Muscle layer of duodenum (tissue), 2 donors: ENCODE data around the gene MAN2A1.
"Not testable (repeated sequence)": the region's sequence is repeated elsewhere in the genome, so short reads cannot be mapped to it uniquely, and the experiment has no call there.

Experiments
- H3K27ac ChIP-seq: one replicate; pipeline ENCODE4 v1.7.0; 2013; ENCODE audit warnings: mild to moderate bottlenecking, low read length
- H3K27me3 ChIP-seq: one replicate; pipeline ENCODE4 v1.7.0; 2013; ENCODE audit warnings: low read depth, mild to moderate bottlenecking, control low read depth, low read length
- H3K36me3 ChIP-seq, 2 donors: one replicate each; pipeline ENCODE4 v1.7.0; 2013; ENCODE audit warnings: low read length in 2 of 2, control low read depth in 1 of 2, mild to moderate bottlenecking in 1 of 2; ENCODE audit not compliant: insufficient read depth in 2 of 2, control insufficient read depth in 1 of 2
- H3K4me1 ChIP-seq, 2 donors: one replicate each; pipeline ENCODE4 v1.7.0; 2013; ENCODE audit warnings: low read length in 2 of 2, mild to moderate bottlenecking in 2 of 2, control low read depth in 1 of 2, moderate library complexity in 1 of 2; ENCODE audit not compliant: insufficient read depth in 2 of 2, control insufficient read depth in 1 of 2
- H3K4me3 ChIP-seq, 2 donors: one replicate each; pipeline ENCODE4 v1.7.0; 2013; ENCODE audit warnings: low read length in 2 of 2, low read depth in 1 of 2, mild to moderate bottlenecking in 1 of 2
- H3K9me3 ChIP-seq, 2 donors: one replicate each; pipeline ENCODE4 v1.7.0; 2013; ENCODE audit warnings: low read length in 2 of 2, control low read depth in 1 of 2, mild to moderate bottlenecking in 1 of 2; ENCODE audit not compliant: control insufficient read depth in 1 of 2
- donor health status: healthy.

MAN2A1 gene

DNA sequence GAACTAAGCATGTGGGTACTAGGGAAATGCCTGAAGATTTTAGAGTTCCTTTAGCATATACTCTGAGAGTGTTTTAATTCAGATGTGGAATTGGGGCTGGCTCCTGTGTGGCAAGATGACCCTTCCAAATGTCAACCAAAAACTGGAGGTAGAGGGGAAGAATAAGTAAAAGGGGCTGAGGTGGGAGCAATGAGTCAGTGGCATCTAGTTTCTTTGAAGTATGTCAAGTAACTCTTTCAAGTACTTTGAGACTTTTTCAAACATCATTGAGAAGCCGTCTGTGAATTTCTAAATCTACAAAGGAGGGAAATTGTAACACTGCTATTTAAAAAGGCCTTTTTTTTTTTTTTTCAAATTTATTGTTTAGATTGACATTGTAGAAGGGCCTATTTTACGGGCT, 184.4 kb downstream of the MAN2A1 start:
- Histone ChIP-seq H3K4me1 (no peaks in the 10 kb centered on the region), H3K27me3 (no peaks in the 10 kb centered on the region), H3K4me3 (no peak overlapping the region), H3K36me3 (no peaks in the 10 kb centered on the region), H3K27ac (no peak overlapping the region), H3K9me3 (no peaks in the 10 kb centered on the region)

DNA sequence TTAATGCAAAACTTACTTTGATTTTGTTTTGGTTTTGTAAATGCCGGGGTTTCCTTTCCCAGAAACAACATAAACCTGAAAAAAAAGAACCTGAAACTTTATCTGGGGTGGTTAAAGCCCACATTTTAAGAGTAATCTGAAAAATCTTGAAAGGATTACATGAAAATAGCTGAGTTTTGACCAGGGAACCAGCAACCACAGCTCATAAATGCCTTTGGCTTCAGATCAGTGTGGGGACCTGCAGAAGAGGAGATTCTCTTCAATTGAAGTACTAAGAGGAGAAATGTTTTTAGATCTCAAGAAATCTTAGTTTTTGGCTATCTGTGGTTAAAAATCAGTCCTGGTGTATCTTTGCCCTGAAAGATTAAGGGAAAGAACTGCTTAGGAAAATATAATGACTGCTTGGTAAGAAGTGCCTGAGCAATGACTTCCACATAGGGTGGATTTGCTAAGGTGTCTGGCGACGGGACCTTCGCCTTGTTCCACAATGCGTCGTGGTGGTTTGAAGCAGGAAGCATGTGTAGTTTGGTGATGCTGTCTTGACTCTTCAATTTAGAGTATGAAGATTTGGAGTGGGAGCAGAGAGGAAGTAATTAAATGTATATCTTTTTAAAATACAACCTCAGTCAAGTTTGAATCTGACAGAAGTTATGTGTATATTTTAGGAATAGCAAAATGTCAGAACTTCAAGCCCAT, 186.5 kb downstream of the MAN2A1 start:
- no peaks in the 10 kb centered on the region for H3K4me1 ChIP-seq
- H3K36me3 ChIP-seq = no peaks in the 10 kb centered on the region
- H3K27ac ChIP-seq = no peak overlapping the region
- no peaks in the 10 kb centered on the region for H3K27me3 ChIP-seq
- no peaks in the 10 kb centered on the region for H3K9me3 ChIP-seq
- no peak overlapping the region for H3K4me3 ChIP-seq

DNA sequence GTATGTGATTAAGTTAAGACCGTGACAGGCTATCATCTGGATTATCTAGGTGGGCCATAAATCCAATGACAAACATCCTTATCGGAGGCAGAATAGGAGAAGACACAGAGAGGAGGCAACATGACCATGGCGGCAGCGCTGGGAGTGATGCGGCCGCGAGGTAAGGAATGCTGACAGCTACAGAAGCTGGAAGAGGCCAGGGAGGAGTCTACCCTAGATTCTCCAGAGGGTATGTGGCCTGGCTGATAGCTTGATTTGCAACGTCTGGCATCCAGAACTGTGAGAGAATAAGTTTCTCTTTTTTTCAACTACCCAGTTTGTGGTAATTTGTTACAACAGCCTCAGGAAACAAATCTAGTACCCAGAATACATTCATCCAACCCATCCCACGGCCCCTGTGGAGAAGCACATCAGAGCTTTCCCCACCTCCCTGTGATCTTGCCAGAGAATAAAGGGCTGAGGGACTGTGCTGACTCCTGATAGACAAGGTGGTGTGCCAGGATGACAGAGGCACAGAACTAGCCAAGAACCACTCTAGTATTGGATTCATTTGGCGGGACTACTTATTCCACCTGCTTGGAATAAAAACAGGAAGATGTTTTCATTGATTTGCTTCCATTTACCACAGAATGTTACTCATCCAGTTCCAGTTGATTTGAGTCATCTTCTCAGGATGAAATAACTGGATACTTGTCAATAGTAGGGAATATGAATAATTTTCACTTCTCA, 187.4 kb downstream of the MAN2A1 start:
- no peaks in the 10 kb centered on the region for H3K36me3 ChIP-seq
- no peak overlapping the region for H3K27ac ChIP-seq
- no peaks in the 10 kb centered on the region for H3K4me1 ChIP-seq
- no peak overlapping the region for H3K4me3 ChIP-seq
- no peaks in the 10 kb centered on the region for H3K9me3 ChIP-seq
- H3K27me3 ChIP-seq = no peaks in the 10 kb centered on the region

DNA sequence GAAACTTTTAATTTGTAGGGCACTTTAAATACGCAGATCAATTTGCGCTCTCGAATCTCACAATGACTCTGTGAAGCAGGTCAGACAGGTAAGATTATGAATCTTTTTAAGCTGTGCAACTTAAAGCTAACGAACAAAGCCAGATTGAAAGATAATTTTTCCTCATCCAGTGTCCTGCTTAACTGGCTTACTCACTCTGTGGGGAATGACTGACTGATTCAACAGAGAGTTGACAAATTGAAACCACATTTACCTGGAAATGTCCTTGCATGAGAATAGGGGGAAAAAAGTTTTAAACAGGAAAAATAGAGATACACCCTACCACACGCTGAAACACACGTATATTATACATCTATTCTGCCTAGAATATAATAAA, 187.9 kb downstream of the MAN2A1 start:
- H3K27ac ChIP-seq = no peak overlapping the region
- H3K4me1 ChIP-seq = no peaks in the 10 kb centered on the region
- H3K36me3 ChIP-seq = no peaks in the 10 kb centered on the region
- no peak overlapping the region for H3K4me3 ChIP-seq
- H3K27me3 ChIP-seq = no peaks in the 10 kb centered on the region
- no peaks in the 10 kb centered on the region for H3K9me3 ChIP-seq

DNA sequence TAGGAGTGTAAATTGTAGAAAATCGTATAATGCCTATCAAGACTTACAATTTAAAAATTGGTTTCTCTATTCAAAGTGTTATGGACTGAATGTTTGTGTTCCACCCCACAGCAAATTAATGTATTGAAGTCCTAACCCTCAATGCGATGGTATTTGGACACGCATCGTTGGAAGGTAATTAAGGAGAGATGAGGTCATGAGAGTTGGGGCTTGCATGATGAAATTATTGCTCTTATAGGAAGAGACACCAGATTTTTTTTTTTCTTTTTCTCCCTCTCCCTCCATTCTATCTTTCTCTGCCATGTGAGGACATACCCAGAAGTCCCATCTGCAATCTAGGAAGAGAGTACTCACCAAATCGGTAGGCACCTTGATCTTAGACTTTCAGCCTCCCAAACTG, 189.2 kb downstream of the MAN2A1 start:
- H3K4me3 ChIP-seq = no peak overlapping the region
- no peak overlapping the region for H3K27ac ChIP-seq
- H3K36me3 ChIP-seq = no peaks in the 10 kb centered on the region
- H3K9me3 ChIP-seq = no peaks in the 10 kb centered on the region
- H3K27me3 ChIP-seq = no peaks in the 10 kb centered on the region
- H3K4me1 ChIP-seq = no peaks in the 10 kb centered on the region

DNA sequence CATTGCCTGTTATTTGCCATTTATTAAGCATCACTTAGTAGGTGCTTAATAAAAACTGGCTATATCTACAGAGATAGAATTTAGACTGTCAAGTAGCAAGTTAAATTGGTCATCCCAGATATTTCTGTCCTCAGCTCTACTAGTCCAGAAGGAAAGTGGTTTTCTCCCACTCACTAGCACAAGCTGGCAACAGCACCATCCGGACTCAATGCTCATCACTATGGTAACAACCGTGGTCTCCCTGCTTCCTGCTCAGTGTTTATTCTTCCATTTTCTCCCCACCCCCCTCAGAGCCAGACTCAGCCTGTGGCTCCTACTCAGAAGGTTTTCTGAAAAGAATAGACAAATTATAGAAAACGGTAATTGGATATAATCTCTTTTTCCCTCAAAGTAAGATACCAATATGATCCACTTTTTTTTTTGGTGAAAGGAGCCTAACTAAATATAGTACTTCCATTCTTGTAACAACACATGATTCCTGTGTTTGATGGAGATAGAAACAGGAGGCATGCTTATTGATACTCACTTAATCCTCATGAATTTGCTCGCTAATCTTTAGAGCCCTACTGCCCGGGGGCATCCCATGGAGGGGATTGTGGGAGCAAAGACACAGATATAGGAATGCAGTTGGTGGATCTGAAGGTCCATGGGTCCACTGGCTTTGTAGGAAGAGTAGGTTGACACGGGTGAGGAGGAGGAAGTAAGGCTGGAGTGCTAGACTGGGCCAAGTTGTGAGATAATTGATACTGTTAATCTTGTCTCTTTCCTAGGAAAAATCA, 191.4 kb downstream of the MAN2A1 start:
- Histone ChIP-seq H3K4me3 (no peak overlapping the region), H3K27ac (no peak overlapping the region), H3K4me1 (no peaks in the 10 kb centered on the region), H3K27me3 (no peaks in the 10 kb centered on the region), H3K9me3 (no peaks in the 10 kb centered on the region), H3K36me3 (no peaks in the 10 kb centered on the region)

DNA sequence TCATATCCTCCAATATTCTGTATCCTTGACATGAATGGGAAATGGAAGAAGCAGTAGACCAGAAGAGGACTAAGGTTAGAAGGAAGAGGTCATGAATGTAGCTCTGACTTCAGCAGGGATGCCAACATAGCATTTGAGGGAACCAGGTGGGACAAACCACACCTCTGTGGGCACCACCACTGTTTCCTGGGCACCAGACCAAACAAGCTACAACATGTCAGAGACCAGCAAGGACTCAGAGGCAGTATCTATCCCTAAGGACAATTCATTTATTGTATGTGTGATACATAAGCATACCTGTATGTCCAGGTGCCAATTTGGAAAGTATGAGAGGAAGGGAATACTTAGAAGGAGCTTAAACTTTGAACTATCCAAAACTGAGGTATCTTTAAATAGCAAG, 192.8 kb downstream of the MAN2A1 start:
- no peak overlapping the region for H3K27ac ChIP-seq
- no peak overlapping the region for H3K4me3 ChIP-seq
- no peaks in the 10 kb centered on the region for H3K27me3 ChIP-seq
- H3K4me1 ChIP-seq = no peaks in the 10 kb centered on the region
- no peaks in the 10 kb centered on the region for H3K9me3 ChIP-seq
- H3K36me3 ChIP-seq = no peaks in the 10 kb centered on the region

DNA sequence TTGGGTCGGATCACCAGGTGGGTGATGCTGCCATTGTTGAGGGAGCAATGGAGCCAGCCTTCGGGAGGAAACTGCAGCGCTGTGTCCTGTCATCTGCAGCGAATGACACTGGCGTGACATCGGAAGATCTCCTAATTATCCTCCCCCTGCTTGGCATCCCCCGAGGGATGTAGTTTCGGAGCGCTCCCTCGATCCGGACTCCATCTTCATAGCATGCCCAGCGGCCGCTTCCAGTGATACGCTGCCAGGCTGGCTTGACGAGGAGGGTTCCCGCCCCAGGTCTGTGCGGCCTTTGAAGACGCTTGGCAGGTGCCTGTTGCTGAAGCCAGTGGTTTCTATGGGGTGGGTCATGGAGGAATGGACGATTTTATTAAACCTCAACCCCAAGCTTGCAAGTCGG, 194.9 kb downstream of the MAN2A1 start:
- H3K36me3 ChIP-seq = no peaks in the 10 kb centered on the region
- no peaks in the 10 kb centered on the region for H3K4me1 ChIP-seq
- H3K27me3 ChIP-seq = no peaks in the 10 kb centered on the region
- no peak overlapping the region for H3K27ac ChIP-seq
- H3K4me3 ChIP-seq = no peak overlapping the region
- no peaks in the 10 kb centered on the region for H3K9me3 ChIP-seq

DNA sequence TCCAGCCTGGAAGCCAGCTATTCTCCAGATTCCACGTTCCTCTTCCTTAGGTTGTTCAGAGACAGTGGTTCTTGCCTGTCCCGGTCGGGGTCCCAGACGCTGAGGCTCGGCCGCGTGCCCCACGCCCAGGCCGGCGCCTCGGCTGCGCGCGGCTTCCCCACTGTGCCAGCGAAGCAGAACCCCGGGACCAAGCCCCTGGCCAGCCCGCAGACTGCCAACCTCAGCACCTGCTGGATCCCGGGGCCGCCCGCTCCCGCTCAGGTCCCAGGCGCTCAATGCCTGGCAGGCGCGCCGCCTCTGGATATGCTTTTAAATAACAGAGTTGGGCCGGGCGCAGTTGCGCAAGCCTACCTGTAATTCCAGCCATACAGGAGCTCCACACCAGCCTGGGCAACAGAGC, 195.5 kb downstream of the MAN2A1 start:
- H3K27me3 ChIP-seq = no peaks in the 10 kb centered on the region

DNA sequence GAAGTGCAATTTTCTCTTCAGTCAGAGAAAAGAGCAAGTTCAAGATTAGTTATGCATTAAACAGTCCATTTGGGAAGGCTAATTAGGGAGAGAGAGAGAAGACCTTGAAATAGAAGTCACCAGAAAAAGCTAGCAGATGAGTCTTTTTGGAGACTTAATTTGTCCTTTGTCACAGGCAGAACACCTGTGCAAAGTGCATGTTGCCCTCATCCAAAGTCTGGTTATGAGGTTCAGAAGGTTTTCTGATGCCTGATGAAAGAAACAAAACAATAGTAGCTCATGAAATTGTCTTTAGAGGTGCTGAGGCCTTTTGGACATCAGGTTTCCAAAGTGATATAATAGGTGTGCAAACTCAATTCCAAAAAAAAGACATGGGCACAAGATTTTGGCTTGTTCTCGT, 199.3 kb downstream of the MAN2A1 start:
- no peak overlapping the region for H3K4me3 ChIP-seq
- no peak overlapping the region for H3K27ac ChIP-seq
- H3K27me3 ChIP-seq = no peaks in the 10 kb centered on the region
- H3K4me1 ChIP-seq = no peaks in the 10 kb centered on the region
- H3K9me3 ChIP-seq = no peaks in the 10 kb centered on the region
- no peaks in the 10 kb centered on the region for H3K36me3 ChIP-seq

More for the DNA sequence above, 195.5 kb downstream of the MAN2A1 start:
- H3K36me3 ChIP-seq = no peaks in the 10 kb centered on the region
- no peaks in the 10 kb centered on the region for H3K9me3 ChIP-seq
- H3K4me3 ChIP-seq = no peak overlapping the region
- H3K27ac ChIP-seq = no peak overlapping the region
- H3K4me1 ChIP-seq = no peaks in the 10 kb centered on the region

DNA sequence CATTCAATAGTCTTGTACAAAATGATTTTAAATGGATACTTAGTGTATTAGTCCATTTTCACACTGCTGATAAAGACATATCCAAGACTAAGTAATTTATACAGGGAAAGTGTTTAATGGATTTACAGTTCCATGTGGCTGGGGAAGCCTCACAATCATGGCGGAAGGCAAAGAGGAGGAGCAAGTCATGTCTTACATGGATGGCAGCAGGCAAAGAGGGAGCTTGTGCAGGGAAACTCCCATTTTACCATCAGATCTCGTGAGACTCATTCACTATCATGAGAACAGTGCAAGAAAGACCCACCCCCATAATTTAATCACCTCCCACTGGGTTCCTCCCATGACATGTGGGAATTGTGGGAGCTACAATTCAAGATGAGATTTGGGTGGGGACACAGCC, 203.5 kb downstream of the MAN2A1 start:
- not testable (repeated sequence) for H3K27ac ChIP-seq, H3K27me3 ChIP-seq, H3K36me3 ChIP-seq, H3K9me3 ChIP-seq, H3K4me3 ChIP-seq, H3K4me1 ChIP-seq
